ENCODE results near the gene ARF1. TPM values are rescaled to one million over a fixed set of nuclear protein-coding genes. Genes with fewer than 3 reads are reported as not detected.

ARF1 gene
- total RNA-seq, 1 donor from 2014 or later, result 295 TPM

DNA sequence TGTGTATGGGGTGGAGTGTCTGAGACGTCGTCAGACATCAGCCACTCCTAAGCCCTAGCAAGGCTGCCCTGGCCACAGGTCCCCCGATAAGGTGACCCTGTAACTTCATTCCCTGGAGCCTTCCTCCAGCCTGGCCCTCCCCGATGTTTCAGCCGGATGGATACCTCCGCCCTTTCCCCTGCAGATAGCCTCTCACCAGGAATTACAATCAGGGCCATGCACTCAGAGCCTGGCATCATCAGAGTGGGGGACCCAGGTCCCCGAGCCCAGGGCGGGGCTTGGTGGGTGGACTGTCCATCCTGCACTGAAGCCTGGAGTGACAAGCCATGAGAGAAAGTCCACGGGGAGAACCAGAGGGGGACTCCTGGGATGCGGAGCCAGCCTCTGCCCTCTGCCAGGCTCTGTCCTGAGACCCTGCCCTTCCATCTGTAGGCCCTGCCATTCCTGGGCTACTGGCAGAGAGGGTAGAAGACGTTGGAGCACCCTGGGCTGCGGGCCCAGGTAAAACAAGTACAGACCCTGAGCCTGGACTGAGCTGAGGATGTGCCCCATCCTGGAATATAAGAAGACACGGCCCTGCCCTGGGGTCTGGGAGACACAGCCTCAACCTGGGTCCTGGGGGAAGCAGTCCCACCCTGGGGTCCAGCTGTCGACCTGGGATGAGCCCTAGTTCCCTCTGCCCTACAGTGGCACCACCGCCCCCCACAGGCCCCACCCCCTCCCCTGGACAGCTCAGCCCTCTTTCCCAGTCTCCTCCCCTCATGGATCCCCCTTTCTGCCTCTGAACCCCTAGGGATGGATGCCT, 16.8 kb upstream of the ARF1 start:
- H3K9me3 ChIP-seq, result no peaks in the 10 kb centered on the region
- peaks cover 4% of the 10 kb centered on the region for H3K27me3 ChIP-seq
- TF ChIP-seq, protein P1, sequence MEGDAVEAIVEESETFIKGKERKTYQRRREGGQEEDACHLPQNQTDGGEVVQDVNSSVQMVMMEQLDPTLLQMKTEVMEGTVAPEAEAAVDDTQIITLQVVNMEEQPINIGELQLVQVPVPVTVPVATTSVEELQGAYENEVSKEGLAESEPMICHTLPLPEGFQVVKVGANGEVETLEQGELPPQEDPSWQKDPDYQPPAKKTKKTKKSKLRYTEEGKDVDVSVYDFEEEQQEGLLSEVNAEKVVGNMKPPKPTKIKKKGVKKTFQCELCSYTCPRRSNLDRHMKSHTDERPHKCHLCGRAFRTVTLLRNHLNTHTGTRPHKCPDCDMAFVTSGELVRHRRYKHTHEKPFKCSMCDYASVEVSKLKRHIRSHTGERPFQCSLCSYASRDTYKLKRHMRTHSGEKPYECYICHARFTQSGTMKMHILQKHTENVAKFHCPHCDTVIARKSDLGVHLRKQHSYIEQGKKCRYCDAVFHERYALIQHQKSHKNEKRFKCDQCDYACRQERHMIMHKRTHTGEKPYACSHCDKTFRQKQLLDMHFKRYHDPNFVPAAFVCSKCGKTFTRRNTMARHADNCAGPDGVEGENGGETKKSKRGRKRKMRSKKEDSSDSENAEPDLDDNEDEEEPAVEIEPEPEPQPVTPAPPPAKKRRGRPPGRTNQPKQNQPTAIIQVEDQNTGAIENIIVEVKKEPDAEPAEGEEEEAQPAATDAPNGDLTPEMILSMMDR (IDR thresholded peaks at IDR 0.05), result no peak
- TF ChIP-seq POLR2A (IDR thresholded peaks at IDR 0.05) (no peak), POLR2AphosphoS5 (IDR thresholded peaks at IDR 0.05; ENCODE audit: insufficient read depth in 1 of 2, low read depth in 1 of 2) (no peak)
- intact Hi-C loops (cut with DNase I), result no loop called here
- DNase-seq (ENCODE audit: extremely low spot score in 2 of 2), result no peak
- no peak overlapping the region for H3K4me3 ChIP-seq
- peaks cover 4% of the 10 kb centered on the region for H3K4me1 ChIP-seq
- H3K27ac ChIP-seq, result no peak overlapping the region
- no peaks in the 10 kb centered on the region for H3K36me3 ChIP-seq

DNA sequence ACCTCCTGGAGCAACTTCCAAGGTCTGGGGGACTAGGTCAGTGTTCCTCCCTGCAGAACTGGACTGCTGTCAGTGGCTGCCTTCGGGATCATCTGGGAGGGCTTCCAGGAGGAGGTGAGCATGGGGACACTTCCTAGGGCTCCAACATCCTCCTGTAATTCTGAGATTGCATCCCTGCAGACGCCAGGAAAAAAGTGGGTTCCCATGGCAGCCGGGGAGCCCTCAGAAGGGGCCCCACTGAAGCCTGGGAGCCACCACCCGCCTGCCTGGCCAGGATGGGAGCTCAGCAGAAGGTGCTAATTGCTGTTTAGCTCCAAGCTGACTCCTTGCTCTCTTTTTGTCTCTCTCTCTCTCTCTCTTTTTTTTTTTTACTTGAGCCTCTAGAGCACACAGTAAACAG, 16.1 kb upstream of the ARF1 start:
- Histone ChIP-seq H3K27me3 (peaks cover 4% of the 10 kb centered on the region), H3K9me3 (no peaks in the 10 kb centered on the region), H3K4me1 (no peaks in the 10 kb centered on the region), H3K36me3 (no peaks in the 10 kb centered on the region), H3K4me3 (no peak overlapping the region), H3K27ac (no peak overlapping the region)
- intact Hi-C loops (cut with DNase I), result no loop called here
- no peak for DNase-seq (ENCODE audit: extremely low spot score in 2 of 2)
- TF ChIP-seq POLR2A (IDR thresholded peaks at IDR 0.05), result no peak
- TF ChIP-seq POLR2AphosphoS5 (IDR thresholded peaks at IDR 0.05; ENCODE audit: insufficient read depth in 1 of 2, low read depth in 1 of 2), result no peak
- TF ChIP-seq, protein P1 (IDR thresholded peaks at IDR 0.05), result no peak

DNA sequence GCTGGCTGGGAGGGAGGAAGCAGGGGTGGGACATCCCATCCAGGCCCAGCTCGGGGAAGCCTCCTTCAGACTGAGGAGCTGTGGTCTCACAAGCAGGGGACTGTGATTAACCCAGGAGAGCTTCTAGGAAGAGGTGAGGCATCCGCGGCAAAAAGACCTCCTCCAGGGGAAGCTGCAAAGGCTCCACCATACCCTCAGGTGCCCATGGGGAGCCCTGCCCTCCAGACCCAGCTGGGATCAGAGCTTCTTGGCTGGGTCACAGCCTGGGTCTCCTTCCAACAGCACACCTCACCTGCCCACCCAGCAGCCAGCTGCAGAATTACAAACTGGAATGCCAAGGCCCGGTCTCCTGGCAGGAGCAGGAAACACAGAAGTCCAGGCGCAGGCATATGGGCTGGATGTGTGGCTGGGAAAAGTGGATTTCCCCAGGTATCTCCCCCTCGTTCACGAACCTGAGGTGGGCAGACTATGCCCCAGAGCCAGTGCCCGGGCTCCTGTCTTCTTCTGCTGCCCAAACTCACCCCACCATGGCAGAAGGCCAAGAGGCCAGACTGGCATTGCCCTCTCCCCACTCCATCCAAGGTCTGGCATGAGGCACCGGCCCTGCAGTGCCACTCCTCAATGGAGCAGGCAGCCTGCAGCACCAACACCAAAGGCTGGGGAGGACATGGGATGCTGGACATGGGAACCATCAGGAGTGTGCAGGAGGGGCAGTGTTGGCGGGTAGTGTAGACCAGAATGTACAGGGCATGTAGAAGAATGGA, 15.4 kb upstream of the ARF1 start:
- intact Hi-C loops (cut with DNase I), result no loop called here
- Histone ChIP-seq H3K4me3 (no peak overlapping the region), H3K9me3 (no peaks in the 10 kb centered on the region), H3K4me1 (no peaks in the 10 kb centered on the region), H3K36me3 (no peaks in the 10 kb centered on the region), H3K27me3 (peaks cover 4% of the 10 kb centered on the region), H3K27ac (no peak overlapping the region)
- TF ChIP-seq, protein P1 (IDR thresholded peaks at IDR 0.05), result no peak
- TF ChIP-seq POLR2AphosphoS5 (IDR thresholded peaks at IDR 0.05; ENCODE audit: insufficient read depth in 1 of 2, low read depth in 1 of 2) (no peak), POLR2A (IDR thresholded peaks at IDR 0.05) (no peak)
- DNase-seq (ENCODE audit: extremely low spot score in 2 of 2), result no peak

DNA sequence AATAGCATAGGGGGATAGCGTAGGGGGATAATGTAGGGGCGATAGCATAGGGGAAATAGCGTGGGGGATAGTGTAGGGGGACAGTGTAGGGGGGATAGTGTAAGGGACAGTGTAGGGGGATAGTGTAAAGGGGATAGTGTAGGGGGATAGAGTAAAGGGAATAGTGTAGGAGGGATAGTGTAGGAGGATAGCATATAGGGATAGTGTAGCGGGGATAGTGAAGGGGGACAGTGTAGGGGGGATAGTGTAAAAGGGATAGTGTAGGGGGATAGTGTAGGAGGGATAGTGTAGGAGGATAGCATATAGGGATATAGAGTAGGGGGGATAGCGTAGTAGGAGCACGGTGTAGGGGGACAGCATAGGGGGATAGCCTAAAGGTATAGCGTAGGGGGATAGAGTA, 14.1 kb upstream of the ARF1 start:
- H3K4me1 ChIP-seq, result no peaks in the 10 kb centered on the region
- no peak overlapping the region for H3K4me3 ChIP-seq
- H3K27ac ChIP-seq, result no peak overlapping the region
- H3K27me3 ChIP-seq, result peaks cover 4% of the 10 kb centered on the region
- H3K9me3 ChIP-seq, result no peaks in the 10 kb centered on the region
- no peak for DNase-seq (ENCODE audit: extremely low spot score in 2 of 2)
- no peaks in the 10 kb centered on the region for H3K36me3 ChIP-seq
- intact Hi-C loops (cut with DNase I), result no loop called here
- TF ChIP-seq, protein P1 (IDR thresholded peaks at IDR 0.05), result no peak
- TF ChIP-seq POLR2A (IDR thresholded peaks at IDR 0.05) (no peak), POLR2AphosphoS5 (IDR thresholded peaks at IDR 0.05; ENCODE audit: insufficient read depth in 1 of 2, low read depth in 1 of 2) (no peak)

DNA sequence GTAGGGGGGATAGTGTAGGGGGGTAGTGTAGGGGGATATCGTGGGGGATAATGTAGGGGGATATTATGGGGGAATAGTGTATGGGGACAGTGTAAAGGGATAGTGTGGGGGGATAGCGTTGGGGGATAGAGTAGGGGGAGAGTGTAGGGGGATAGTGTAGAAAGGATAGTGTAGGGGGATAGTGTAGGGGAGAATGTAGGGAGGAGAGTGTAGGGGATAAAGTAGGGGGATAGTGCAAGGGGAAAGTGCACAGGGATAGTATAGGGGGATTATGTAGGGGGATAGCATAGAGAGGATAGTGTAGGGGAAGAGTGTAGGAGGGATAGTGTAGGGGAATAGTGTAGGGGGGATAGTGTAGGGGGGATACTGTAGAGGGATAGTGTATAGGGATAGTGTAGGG, 12.3 kb upstream of the ARF1 start:
- H3K4me1 ChIP-seq, result no peaks in the 10 kb centered on the region

More for the DNA sequence above, 12.3 kb upstream of the ARF1 start:
- Histone ChIP-seq H3K27me3 (no peaks in the 10 kb centered on the region), H3K36me3 (no peaks in the 10 kb centered on the region), H3K27ac (no peak overlapping the region), H3K4me3 (no peak overlapping the region), H3K9me3 (no peaks in the 10 kb centered on the region)
- intact Hi-C loops (cut with DNase I), result no loop called here
- TF ChIP-seq POLR2A (IDR thresholded peaks at IDR 0.05) (no peak), POLR2AphosphoS5 (IDR thresholded peaks at IDR 0.05; ENCODE audit: insufficient read depth in 1 of 2, low read depth in 1 of 2) (no peak)
- TF ChIP-seq, protein P1 (IDR thresholded peaks at IDR 0.05), result no peak
- DNase-seq (ENCODE audit: extremely low spot score in 2 of 2), result no peak
